NCI-H2227 (cell line): ENCODE results near the gene BRD3.

Experiments
- DNase-seq: peaks from one replicate; lab custom pipeline; 2025; ENCODE audit not compliant: unreplicated experiment; lab: John Stamatoyannopoulos, UW

Gene BRD3

GRCh38 chr9:134054891-134055811 lies 12.7 kb downstream of the BRD3 start:
- DNase-seq: no peak

GRCh38 chr9:134053941-134054761 lies 13.7 kb downstream of the BRD3 start:
- no peak for DNase-seq

GRCh38 chr9:134053401-134053871 lies 14.4 kb downstream of the BRD3 start:
- DNase-seq: no peak

- DNase-seq: no peak
Observed at GRCh38 chr9:134052941-134053340, 14.9 kb downstream of the BRD3 start.

GRCh38 chr9:134052491-134052890 lies 15.3 kb downstream of the BRD3 start:
- no peak for DNase-seq

- DNase-seq: no peak
Observed at GRCh38 chr9:134051319-134051718, 16.5 kb downstream of the BRD3 start.

GRCh38 chr9:134050726-134051125 lies 17.1 kb downstream of the BRD3 start:
- DNase-seq: no peak

GRCh38 chr9:134049772-134050588 lies 17.8 kb downstream of the BRD3 start:
- no peak for DNase-seq

- DNase-seq: no peak
Observed at GRCh38 chr9:134049236-134049635, 18.6 kb downstream of the BRD3 start.

GRCh38 chr9:134048582-134048968 lies 19.3 kb downstream of the BRD3 start:
- no peak for DNase-seq

- no peak for DNase-seq
Observed at GRCh38 chr9:134047868-134048581, 19.8 kb downstream of the BRD3 start.

- no peak for DNase-seq
Observed at GRCh38 chr9:134046894-134047681, 20.7 kb downstream of the BRD3 start.

GRCh38 chr9:134045841-134046544 lies 21.8 kb downstream of the BRD3 start:
- no peak for DNase-seq

GRCh38 chr9:134044944-134045343 lies 22.9 kb downstream of the BRD3 start:
- DNase-seq: no peak

GRCh38 chr9:134043531-134043988 lies 24.3 kb downstream of the BRD3 start:
- no peak for DNase-seq

- DNase-seq: no peak
Observed at GRCh38 chr9:134041649-134041962, 26.2 kb downstream of the BRD3 start.

GRCh38 chr9:134040781-134041648 lies 26.8 kb downstream of the BRD3 start:
- DNase-seq: peak; percentile 16

GRCh38 chr9:134040176-134040565 lies 27.7 kb downstream of the BRD3 start:
- no peak for DNase-seq
